ENCODE data around the gene ATP10A. TPM values are rescaled to one million over a fixed set of nuclear protein-coding genes. Genes with fewer than 3 reads are reported as not detected.
A peak's percentile ranks its signal among the peaks of the same experiment; 100 is the strongest.

ATP10A gene
- total and polyA plus RNA-seq, 9 of the 15 experiments (the other 6 are each of a cell fraction or from before 2014, with no cell fraction given), result 0.09 TPM; not detected in 8

GRCh38 chr15:25887870-25888269 is 24.7 kb upstream of the ATP10A start:
- Histone ChIP-seq H3K4me2 (ENCODE audit: insufficient read depth, low read length) (no peak overlapping the region), H4K20me1 (replicated peaks; ENCODE audit: control insufficient read depth, insufficient read depth, low read length) (no peaks in the 10 kb centered on the region), H3K9me1 (ENCODE audit: control insufficient read depth, insufficient read depth, low read length) (no peaks in the 10 kb centered on the region), H3K9ac (ENCODE audit: insufficient read depth in 1 of 2, low read depth in 2 of 2, low read length in 2 of 2) (no peak overlapping the region), H3K27ac (ENCODE audit: extremely low read depth, low read depth, low read length) (no peak overlapping the region), H3K4me3 (no peak overlapping the region), H2AFZ (ENCODE audit: low read depth, low read length) (no peak overlapping the region), H3K79me2 (ENCODE audit: control insufficient read depth, insufficient read depth, low read length) (no peaks in the 10 kb centered on the region), H3K9me3 (replicated peaks; ENCODE audit: control insufficient read depth, insufficient read depth, low read depth, low read length) (no peaks in the 10 kb centered on the region), H3K4me1 (replicated peaks in 1 of 2; ENCODE audit: control insufficient read depth in 2 of 2, insufficient read depth in 2 of 2, low read length in 2 of 2) (no peaks in the 10 kb centered on the region), H3K27me3 (ENCODE audit: control insufficient read depth in 2 of 2, insufficient read depth in 2 of 2, low read length in 2 of 2) (no peaks in the 10 kb centered on the region), H3K36me3 (ENCODE audit: control insufficient read depth, insufficient read depth, low read length) (no peaks in the 10 kb centered on the region)
- POLR2A ChIA-PET, result no interaction called here
- in situ Hi-C loops (cut with MboI), result no loop called here
- no peak for DNase-seq (ENCODE audit: extremely low read depth in 1 of 4, low spot score in 3 of 4)
- no peak for ATAC-seq
- CTCF ChIA-PET (ENCODE audit: low intra/inter-chr PET ratio), result no interaction called here
- no TSS peak for BruUV-seq (replicated peaks)
- intact Hi-C loops (cut with micrococcal nuclease), result no loop called here
- no peak for FAIRE-seq
- 0% methylated on average over 3 of the region's 3 CpGs for WGBS (ENCODE audit: insufficient coverage, low coverage, missing lambda C conversion rate)
- TF ChIP-seq LARP7 (IDR thresholded peaks at IDR 0.05) (no peak), TAL1 (IDR thresholded peaks at IDR 0.05) (peak; percentile 66), CBFA2T2 (conservative IDR thresholded peaks at IDR 0.05) (peak; percentile 42), NCOR1 (IDR thresholded peaks at IDR 0.05) (0 out of 2 replicates have a peak, but pooled peaks have one; percentile 10), FOSL1 (tag; conservative IDR thresholded peaks at IDR 0.05) (peak; percentile 68), MED1 (CRISPR knock-in tag; IDR thresholded peaks at IDR 0.05; ENCODE audit: borderline replicate concordance) (no peak), TARDBP (IDR thresholded peaks at IDR 0.05) (no peak), FOXA3 (CRISPR knock-in tag; conservative IDR thresholded peaks at IDR 0.05 in 1 of 2, IDR thresholded peaks at IDR 0.05 in 1 of 2) (peak in 1 of 2 experiments; percentile 53; a peak in 1 of 4 replicates), ZFX (CRISPR knock-in tag; IDR thresholded peaks at IDR 0.05) (no peak), ARID1B (IDR thresholded peaks at IDR 0.05) (peak; percentile 29; the same call in 1 of the 2 replicates), SOX6 (IDR thresholded peaks at IDR 0.05) (peak; percentile 15; the same call in 1 of the 2 replicates), ZNF124 (CRISPR knock-in tag; IDR thresholded peaks at IDR 0.05) (no peak), ZKSCAN8 (CRISPR knock-in tag; IDR thresholded peaks at IDR 0.05) (peak; percentile 29; the same call in 1 of the 2 replicates), CBFA2T3 (IDR thresholded peaks at IDR 0.05) (peak; percentile 62), TEAD4 (IDR thresholded peaks at IDR 0.05; ENCODE audit: low read length) (peak; percentile 64; the same call in 1 of the 2 replicates), TEAD4 (CRISPR knock-in tag; IDR thresholded peaks at IDR 0.05; ENCODE audit: borderline replicate concordance) (no peak), NR2C2 (CRISPR knock-in tag; IDR thresholded peaks at IDR 0.05) (no peak), NR2C2 (tag; IDR thresholded peaks at IDR 0.05) (no peak), WHSC1 (IDR thresholded peaks at IDR 0.05; ENCODE audit: low read length) (no peak)
